Astrocyte (in vitro differentiated cells and primary cell): ENCODE data around the gene PPP1R11.

ENCODE experiments used
- EZH2 ChIP-seq: IDR thresholded peaks from 2 replicates; pipeline ENCODE4 v1.6.1; 2012; ENCODE audit warnings: mild to moderate bottlenecking, low read length, inconsistent platforms; ENCODE audit not compliant: insufficient read depth
- TF ChIP-seq, protein P1 (sequence below): IDR thresholded peaks from 2 replicates; pipeline ENCODE4 v1.5.1; 2011; ENCODE audit warnings: low read depth, mild to moderate bottlenecking, inconsistent platforms, low read length, moderate library complexity; ENCODE audit not compliant: insufficient read depth

DNA sequence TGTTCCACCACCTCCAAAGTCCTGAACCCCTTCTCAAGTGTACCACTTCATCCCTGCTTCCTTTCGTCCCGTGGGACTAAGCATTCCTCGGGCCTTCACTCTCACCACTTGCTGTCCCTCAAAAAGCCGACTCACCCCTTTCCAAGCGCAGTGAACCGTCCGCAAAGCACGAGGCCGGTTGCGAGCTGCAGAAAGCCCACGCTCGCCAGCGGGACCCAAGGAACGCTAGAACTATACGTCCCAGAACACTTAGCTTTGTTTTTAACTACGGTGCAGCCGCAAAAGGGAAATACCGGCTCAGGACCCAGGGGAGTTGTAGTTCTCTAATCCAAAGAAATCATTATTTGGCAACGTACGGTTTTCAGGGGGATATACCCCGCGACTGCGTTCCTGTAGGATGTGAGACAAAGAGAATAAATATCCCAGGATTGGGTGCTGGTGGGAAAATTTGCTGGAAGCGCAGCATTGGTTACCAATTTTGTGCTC, 6.3 kb upstream of the PPP1R11 start:
- TF ChIP-seq, protein P1, sequence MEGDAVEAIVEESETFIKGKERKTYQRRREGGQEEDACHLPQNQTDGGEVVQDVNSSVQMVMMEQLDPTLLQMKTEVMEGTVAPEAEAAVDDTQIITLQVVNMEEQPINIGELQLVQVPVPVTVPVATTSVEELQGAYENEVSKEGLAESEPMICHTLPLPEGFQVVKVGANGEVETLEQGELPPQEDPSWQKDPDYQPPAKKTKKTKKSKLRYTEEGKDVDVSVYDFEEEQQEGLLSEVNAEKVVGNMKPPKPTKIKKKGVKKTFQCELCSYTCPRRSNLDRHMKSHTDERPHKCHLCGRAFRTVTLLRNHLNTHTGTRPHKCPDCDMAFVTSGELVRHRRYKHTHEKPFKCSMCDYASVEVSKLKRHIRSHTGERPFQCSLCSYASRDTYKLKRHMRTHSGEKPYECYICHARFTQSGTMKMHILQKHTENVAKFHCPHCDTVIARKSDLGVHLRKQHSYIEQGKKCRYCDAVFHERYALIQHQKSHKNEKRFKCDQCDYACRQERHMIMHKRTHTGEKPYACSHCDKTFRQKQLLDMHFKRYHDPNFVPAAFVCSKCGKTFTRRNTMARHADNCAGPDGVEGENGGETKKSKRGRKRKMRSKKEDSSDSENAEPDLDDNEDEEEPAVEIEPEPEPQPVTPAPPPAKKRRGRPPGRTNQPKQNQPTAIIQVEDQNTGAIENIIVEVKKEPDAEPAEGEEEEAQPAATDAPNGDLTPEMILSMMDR: no peak
- TF ChIP-seq EZH2: no peak
